OCI-LY1 (cell line): ENCODE results near the gene SPOUT1.

ENCODE experiments used
- H2AFZ ChIP-seq: fragments of 200-600 bp; sonication (generic), shearing (Covaris generic); 2 replicates; pipeline ENCODE4 v1.6.0; 2014; ENCODE audit warnings: antibody characterized with exemption, mild to moderate bottlenecking, low read length
- H3F3A ChIP-seq: fragments of 200-600 bp; sonication (generic), shearing (Covaris generic); 2 replicates; pipeline ENCODE4 v1.6.0; 2014; ENCODE audit warnings: mild to moderate bottlenecking, antibody characterized with exemption, low read length, moderate library complexity; ENCODE audit not compliant: insufficient read depth
- H3K27ac ChIP-seq: fragments of 200-600 bp; sonication (generic); 2 replicates; pipeline ENCODE4 v1.5.1; 2014; ENCODE audit warnings: low read length, mixed run types, mild to moderate bottlenecking, low read depth; ENCODE audit not compliant: poor library complexity, severe bottlenecking
- H3K27me3 ChIP-seq: fragments of 200-600 bp; sonication (generic); 2 replicates; pipeline ENCODE4 v1.6.0; 2014; ENCODE audit warnings: antibody characterized with exemption, mild to moderate bottlenecking, low read length, moderate library complexity; ENCODE audit not compliant: insufficient read depth
- H3K36me3 ChIP-seq: fragments of 200-600 bp; sonication (generic); 2 replicates; pipeline ENCODE4 v1.6.1; 2014; ENCODE audit warnings: mild to moderate bottlenecking, antibody characterized with exemption, low read length, moderate library complexity, mixed read lengths; ENCODE audit not compliant: insufficient read depth
- H3K4me1 ChIP-seq: fragments of 200-600 bp; sonication (generic); 2 replicates; pipeline ENCODE4 v1.5.1; 2014; ENCODE audit warnings: mild to moderate bottlenecking, low read length, moderate library complexity; ENCODE audit not compliant: insufficient read depth, severe bottlenecking
- H3K4me2 ChIP-seq: fragments of 200-600 bp; sonication (generic), shearing (Covaris generic); 2 replicates; pipeline ENCODE4 v1.6.1; 2014; ENCODE audit warnings: low read length
- H3K4me3 ChIP-seq: fragments of 200-600 bp; sonication (generic); 2 replicates; pipeline ENCODE4 v1.5.1; 2014; ENCODE audit warnings: low read length, low read depth, mild to moderate bottlenecking, mixed read lengths; ENCODE audit not compliant: poor library complexity, severe bottlenecking
- H3K79me2 ChIP-seq: fragments of 200-600 bp; shearing (Covaris generic); 2 replicates; pipeline ENCODE4 v1.6.1; 2016; ENCODE audit warnings: mixed run types, low read length, mixed read lengths; ENCODE audit not compliant: insufficient read depth
- H3K9ac ChIP-seq: fragments of 200-600 bp; sonication (generic), shearing (Covaris generic); 2 replicates; pipeline ENCODE4 v1.6.1; 2014; ENCODE audit warnings: mild to moderate bottlenecking, low read length, mixed read lengths
- H3K9me2 ChIP-seq: fragments of 200-600 bp; sonication (generic), shearing (Covaris generic); 2 replicates; pipeline ENCODE4 v1.6.1; 2014; ENCODE audit warnings: low read depth, mild to moderate bottlenecking, low read length, mixed read lengths
- H3K9me3 ChIP-seq: fragments of 200-600 bp; shearing (Covaris generic); 2 replicates; pipeline ENCODE4 v1.6.1; 2014; ENCODE audit warnings: low read length, mixed read lengths
- H4K20me1 ChIP-seq: fragments of 200-600 bp; sonication (generic), shearing (Covaris generic); 2 replicates; pipeline ENCODE4 v1.6.0; 2016; ENCODE audit warnings: mild to moderate bottlenecking, low read length; ENCODE audit not compliant: insufficient read depth
- EZH2 ChIP-seq: fragments of 200-600 bp; sonication (generic), shearing (Covaris generic); IDR thresholded peaks from 2 replicates; pipeline ENCODE4 v1.8.0; 2017; ENCODE audit warnings: borderline replicate concordance, mixed run types, mild to moderate bottlenecking, antibody characterized with exemption, low read length, moderate library complexity, mixed read lengths
- TF ChIP-seq, protein P1 (sequence below): fragments of 200-600 bp; sonication (generic), shearing (Covaris generic); IDR thresholded peaks from 2 replicates; pipeline ENCODE4 v1.5.1; 2017; ENCODE audit warnings: mild to moderate bottlenecking, antibody characterized with exemption, low read length, moderate library complexity, mixed read lengths

SPOUT1 gene

GRCh38 chr9:128823903-128824406, 5.6 kb downstream of the SPOUT1 start:
- H3F3A ChIP-seq: 0 out of 2 replicates have a peak, but pooled peaks cover 5% of the 10 kb centered on the region
- H3K9ac ChIP-seq: no peak overlapping the region
- H3K4me2 ChIP-seq: no peak overlapping the region
- H3K36me3 ChIP-seq: peaks cover 77% of the 10 kb centered on the region
- TF ChIP-seq, protein P1, sequence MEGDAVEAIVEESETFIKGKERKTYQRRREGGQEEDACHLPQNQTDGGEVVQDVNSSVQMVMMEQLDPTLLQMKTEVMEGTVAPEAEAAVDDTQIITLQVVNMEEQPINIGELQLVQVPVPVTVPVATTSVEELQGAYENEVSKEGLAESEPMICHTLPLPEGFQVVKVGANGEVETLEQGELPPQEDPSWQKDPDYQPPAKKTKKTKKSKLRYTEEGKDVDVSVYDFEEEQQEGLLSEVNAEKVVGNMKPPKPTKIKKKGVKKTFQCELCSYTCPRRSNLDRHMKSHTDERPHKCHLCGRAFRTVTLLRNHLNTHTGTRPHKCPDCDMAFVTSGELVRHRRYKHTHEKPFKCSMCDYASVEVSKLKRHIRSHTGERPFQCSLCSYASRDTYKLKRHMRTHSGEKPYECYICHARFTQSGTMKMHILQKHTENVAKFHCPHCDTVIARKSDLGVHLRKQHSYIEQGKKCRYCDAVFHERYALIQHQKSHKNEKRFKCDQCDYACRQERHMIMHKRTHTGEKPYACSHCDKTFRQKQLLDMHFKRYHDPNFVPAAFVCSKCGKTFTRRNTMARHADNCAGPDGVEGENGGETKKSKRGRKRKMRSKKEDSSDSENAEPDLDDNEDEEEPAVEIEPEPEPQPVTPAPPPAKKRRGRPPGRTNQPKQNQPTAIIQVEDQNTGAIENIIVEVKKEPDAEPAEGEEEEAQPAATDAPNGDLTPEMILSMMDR: no peak
- TF ChIP-seq EZH2: no peak
- H3K9me2 ChIP-seq: no peaks in the 10 kb centered on the region
- H3K27ac ChIP-seq: no peak overlapping the region
- peaks cover 4% of the 10 kb centered on the region; the same call in 1 of the 2 replicates for H3K79me2 ChIP-seq
- no peak overlapping the region for H3K4me3 ChIP-seq
- peaks cover 23% of the 10 kb centered on the region for H3K4me1 ChIP-seq
- H4K20me1 ChIP-seq: no peaks in the 10 kb centered on the region
- no peak overlapping the region for H2AFZ ChIP-seq
- no peaks in the 10 kb centered on the region for H3K9me3 ChIP-seq
- H3K27me3 ChIP-seq: no peaks in the 10 kb centered on the region

GRCh38 chr9:128823362-128823902, 6.2 kb downstream of the SPOUT1 start:
- Histone ChIP-seq H4K20me1 (no peaks in the 10 kb centered on the region), H3K27me3 (no peaks in the 10 kb centered on the region), H3K9ac (no peak overlapping the region), H3K9me2 (no peaks in the 10 kb centered on the region), H3F3A (0 out of 2 replicates have a peak, but pooled peaks cover 5% of the 10 kb centered on the region), H3K36me3 (peaks cover 76% of the 10 kb centered on the region), H2AFZ (no peak overlapping the region), H3K4me3 (no peak overlapping the region), H3K4me1 (peaks cover 18% of the 10 kb centered on the region), H3K27ac (no peak overlapping the region), H3K4me2 (no peak overlapping the region), H3K79me2 (no peaks in the 10 kb centered on the region), H3K9me3 (no peaks in the 10 kb centered on the region)
- TF ChIP-seq, protein P1: no peak
- no peak for TF ChIP-seq EZH2

DNA sequence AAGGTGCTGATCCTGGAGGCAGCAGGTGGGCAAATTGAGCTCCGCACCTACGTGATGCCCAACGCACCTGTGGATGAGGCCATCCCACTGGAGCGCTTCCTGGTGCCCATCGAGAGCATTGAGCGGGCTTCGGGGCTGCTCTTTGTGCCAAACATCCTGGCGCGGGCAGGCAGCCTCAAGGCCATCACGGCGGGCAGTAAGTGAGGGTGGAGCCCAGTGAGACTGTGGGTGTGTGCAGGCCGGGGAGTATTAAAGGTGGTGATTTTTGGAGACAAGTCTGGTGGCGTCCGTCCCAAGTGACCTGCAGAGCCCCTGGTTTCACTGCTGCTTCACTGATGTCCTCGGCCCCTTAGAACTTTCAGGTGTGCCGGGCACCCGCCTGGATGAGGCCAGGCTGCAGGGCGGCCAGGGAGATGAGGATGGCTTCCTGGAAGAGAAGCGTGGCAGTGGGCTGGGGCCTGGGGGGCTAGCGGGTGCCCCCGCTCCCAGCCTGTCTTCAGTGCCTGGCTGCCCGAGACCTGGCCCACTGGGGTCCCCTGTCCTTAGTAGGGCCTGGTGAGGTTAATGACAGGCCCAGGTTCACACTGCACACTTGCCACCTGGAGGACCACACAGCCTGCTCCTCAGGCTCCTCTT, 7.1 kb downstream of the SPOUT1 start:
- no peaks in the 10 kb centered on the region for H3K9me2 ChIP-seq
- H3K27ac ChIP-seq: no peak overlapping the region
- TF ChIP-seq, protein P1: no peak
- TF ChIP-seq EZH2: no peak
- no peak overlapping the region for H2AFZ ChIP-seq
- H3K4me3 ChIP-seq: no peak overlapping the region
- H4K20me1 ChIP-seq: no peaks in the 10 kb centered on the region
- peaks cover 11% of the 10 kb centered on the region for H3K4me1 ChIP-seq
- H3K79me2 ChIP-seq: no peaks in the 10 kb centered on the region
- no peaks in the 10 kb centered on the region for H3K27me3 ChIP-seq
- 0 out of 2 replicates have a peak, but pooled peaks cover 5% of the 10 kb centered on the region for H3F3A ChIP-seq
- no peaks in the 10 kb centered on the region for H3K9me3 ChIP-seq
- H3K9ac ChIP-seq: no peak overlapping the region
- H3K4me2 ChIP-seq: no peak overlapping the region
- peaks cover 67% of the 10 kb centered on the region for H3K36me3 ChIP-seq
